HUES6 (cell line): ENCODE results near the gene C19orf12.
"Not testable (repeated sequence)": the region's sequence is repeated elsewhere in the genome, so short reads cannot be mapped to it uniquely, and the experiment has no call there.

Experiments used
- H3K27ac ChIP-seq: 2 replicates; pipeline ENCODE4 v1.7.0; 2013; ENCODE audit warnings: low read depth, mild to moderate bottlenecking, low read length, inconsistent platforms
- H3K27me3 ChIP-seq: 2 replicates; pipeline ENCODE4 v1.6.1; 2013; ENCODE audit warnings: low read length; ENCODE audit not compliant: control insufficient read depth, insufficient read depth
- H3K36me3 ChIP-seq: 2 replicates; pipeline ENCODE4 v1.6.1; 2013; ENCODE audit warnings: low read length; ENCODE audit not compliant: control insufficient read depth, insufficient read depth
- H3K4me1 ChIP-seq: 2 replicates; pipeline ENCODE4 v1.6.1; 2013; ENCODE audit warnings: low read length; ENCODE audit not compliant: control insufficient read depth, insufficient read depth
- H3K4me3 ChIP-seq: 2 replicates; pipeline ENCODE4 v1.5.1; 2013; ENCODE audit warnings: low read depth, low read length
- H3K9ac ChIP-seq: one replicate; pipeline ENCODE4 v1.6.1; 2013; ENCODE audit warnings: mild to moderate bottlenecking, low read length
- H3K9me3 ChIP-seq: 2 replicates; pipeline ENCODE4 v1.6.1; 2013; ENCODE audit warnings: low read depth, low read length; ENCODE audit not compliant: control insufficient read depth, insufficient read depth

The C19orf12 gene

GRCh38 chr19:29673451-29674371, 41.4 kb downstream of the C19orf12 start:
- Histone ChIP-seq H3K27ac (no peak overlapping the region), H3K4me3 (no peak overlapping the region)

GRCh38 chr19:29672933-29673336, 42.1 kb downstream of the C19orf12 start:
- Histone ChIP-seq H3K27ac (no peak overlapping the region), H3K4me3 (no peak overlapping the region), H3K27me3 (no peaks in the 10 kb centered on the region), H3K9me3 (no peaks in the 10 kb centered on the region), H3K9ac (no peak overlapping the region), H3K4me1 (peaks cover 7% of the 10 kb centered on the region), H3K36me3 (peaks cover 26% of the 10 kb centered on the region)

More at GRCh38 chr19:29673451-29674371, 41.4 kb downstream of the C19orf12 start:
- H3K36me3 ChIP-seq: peaks cover 26% of the 10 kb centered on the region
- no peaks in the 10 kb centered on the region for H3K27me3 ChIP-seq
- no peak overlapping the region for H3K9ac ChIP-seq
- H3K9me3 ChIP-seq: no peaks in the 10 kb centered on the region
- H3K4me1 ChIP-seq: peaks cover 3% of the 10 kb centered on the region; the same call in 1 of the 2 replicates

GRCh38 chr19:29672319-29672932, 42.6 kb downstream of the C19orf12 start:
- H3K9me3 ChIP-seq: no peaks in the 10 kb centered on the region
- no peak overlapping the region for H3K27ac ChIP-seq
- H3K36me3 ChIP-seq: peaks cover 26% of the 10 kb centered on the region
- no peaks in the 10 kb centered on the region for H3K27me3 ChIP-seq
- H3K4me3 ChIP-seq: no peak overlapping the region
- no peak overlapping the region for H3K9ac ChIP-seq
- H3K4me1 ChIP-seq: peaks cover 11% of the 10 kb centered on the region

- Histone ChIP-seq H3K27ac (no peak overlapping the region), H3K27me3 (no peaks in the 10 kb centered on the region), H3K9ac (no peak overlapping the region), H3K4me1 (peaks cover 17% of the 10 kb centered on the region), H3K9me3 (no peaks in the 10 kb centered on the region), H3K36me3 (peaks cover 25% of the 10 kb centered on the region), H3K4me3 (no peak overlapping the region)
Observed at GRCh38 chr19:29671393-29672160, 43.5 kb downstream of the C19orf12 start.

- H3K4me3 ChIP-seq, H3K9ac ChIP-seq, H3K27me3 ChIP-seq, H3K27ac ChIP-seq, H3K9me3 ChIP-seq: not testable (repeated sequence)
- Histone ChIP-seq H3K4me1 (peaks cover 23% of the 10 kb centered on the region), H3K36me3 (peaks cover 24% of the 10 kb centered on the region)
Observed at GRCh38 chr19:29671026-29671392, 44.1 kb downstream of the C19orf12 start.

GRCh38 chr19:29670255-29670654, 44.8 kb downstream of the C19orf12 start:
- H3K36me3 ChIP-seq: peaks cover 17% of the 10 kb centered on the region
- H3K27ac ChIP-seq: no peak overlapping the region
- peaks cover 24% of the 10 kb centered on the region for H3K4me1 ChIP-seq
- 0 out of 2 replicates have a peak, but pooled peaks cover 4% of the 10 kb centered on the region for H3K27me3 ChIP-seq
- no peak overlapping the region for H3K4me3 ChIP-seq
- no peaks in the 10 kb centered on the region for H3K9me3 ChIP-seq
- no peak overlapping the region for H3K9ac ChIP-seq

GRCh38 chr19:29668746-29669609, 46.1 kb downstream of the C19orf12 start:
- no peak overlapping the region for H3K27ac ChIP-seq
- H3K9ac ChIP-seq: no peak overlapping the region
- H3K4me3 ChIP-seq: no peak overlapping the region
- peaks cover 32% of the 10 kb centered on the region for H3K4me1 ChIP-seq
- H3K27me3 ChIP-seq: 0 out of 2 replicates have a peak, but pooled peaks cover 4% of the 10 kb centered on the region
- peaks cover 4% of the 10 kb centered on the region for H3K36me3 ChIP-seq
- no peaks in the 10 kb centered on the region for H3K9me3 ChIP-seq

GRCh38 chr19:29667901-29668341, 47.1 kb downstream of the C19orf12 start:
- Histone ChIP-seq H3K4me3 (no peak overlapping the region), H3K36me3 (no peaks in the 10 kb centered on the region), H3K27ac (no peak overlapping the region), H3K27me3 (0 out of 2 replicates have a peak, but pooled peaks cover 4% of the 10 kb centered on the region), H3K4me1 (peaks cover 33% of the 10 kb centered on the region), H3K9me3 (no peaks in the 10 kb centered on the region), H3K9ac (no peak overlapping the region)

- H3K27me3 ChIP-seq: 0 out of 2 replicates have a peak, but pooled peaks cover 4% of the 10 kb centered on the region
- no peak overlapping the region for H3K4me3 ChIP-seq
- no peak overlapping the region for H3K9ac ChIP-seq
- no peaks in the 10 kb centered on the region for H3K9me3 ChIP-seq
- H3K36me3 ChIP-seq: no peaks in the 10 kb centered on the region
- H3K4me1 ChIP-seq: peaks cover 38% of the 10 kb centered on the region
- H3K27ac ChIP-seq: no peak overlapping the region
Observed at GRCh38 chr19:29667387-29667783, 47.7 kb downstream of the C19orf12 start.
